HG02759 (cell line): Measurements from ENCODE around the gene NDUFS1.
"Not testable (repeated sequence)": the region's sequence is repeated elsewhere in the genome, so short reads cannot be mapped to it uniquely, and the experiment has no call there.

Source experiments
- ATAC-seq: cut with Tn5 transposase; IDR thresholded peaks from one replicate; pipeline ENCODE4 v1.9.1; 2021; ENCODE audit warnings: mild to moderate bottlenecking, moderate library complexity; ENCODE audit not compliant: unreplicated experiment

Gene NDUFS1

DNA sequence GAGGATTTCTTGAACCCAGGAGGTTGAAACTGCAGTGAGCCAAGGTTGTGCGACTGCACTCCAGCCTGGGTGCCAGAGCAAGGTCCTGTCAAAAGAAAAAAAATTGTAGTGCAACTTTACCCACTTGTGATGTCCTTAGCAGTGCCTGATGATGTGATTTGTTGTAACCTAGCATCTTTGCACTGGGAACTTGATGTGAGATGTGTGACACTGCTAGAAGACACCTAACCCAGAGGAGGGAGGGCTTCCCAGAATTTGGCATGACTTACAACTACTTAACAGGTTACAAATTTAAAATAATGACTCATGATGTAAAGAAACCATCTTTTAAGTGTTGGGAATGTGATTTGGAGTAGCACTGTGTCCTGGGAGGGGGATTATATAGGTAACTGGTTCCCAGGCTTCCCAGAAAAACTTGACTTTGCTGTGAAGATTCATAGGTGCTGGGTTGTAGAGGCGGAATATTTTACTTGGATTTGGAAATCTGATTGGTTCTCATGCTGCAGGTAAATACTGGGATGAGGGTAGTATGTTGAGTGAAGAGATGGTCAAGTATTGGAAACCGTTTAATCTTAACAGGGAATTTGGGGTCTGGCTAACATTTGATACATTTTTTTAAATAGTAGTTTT is 4.1 kb upstream of the NDUFS1 start:
- ATAC-seq, result no peak

DNA sequence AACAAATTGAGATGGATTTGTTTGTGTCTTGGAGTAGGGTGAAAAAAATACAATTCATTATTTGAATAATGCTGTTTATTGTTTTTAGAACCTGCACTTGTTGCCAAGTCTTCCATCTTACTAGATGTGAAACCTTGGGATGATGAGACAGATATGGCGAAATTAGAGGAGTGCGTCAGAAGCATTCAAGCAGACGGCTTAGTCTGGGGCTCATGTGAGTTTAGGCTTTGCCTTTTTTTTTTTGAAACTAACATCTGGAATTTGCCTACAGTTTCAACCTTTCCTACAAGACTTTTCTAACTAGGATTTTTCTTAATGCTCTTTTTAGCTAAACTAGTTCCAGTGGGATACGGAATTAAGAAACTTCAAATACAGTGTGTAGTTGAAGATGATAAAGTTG is 3.2 kb upstream of the NDUFS1 start:
- ATAC-seq, result not testable (repeated sequence)

DNA sequence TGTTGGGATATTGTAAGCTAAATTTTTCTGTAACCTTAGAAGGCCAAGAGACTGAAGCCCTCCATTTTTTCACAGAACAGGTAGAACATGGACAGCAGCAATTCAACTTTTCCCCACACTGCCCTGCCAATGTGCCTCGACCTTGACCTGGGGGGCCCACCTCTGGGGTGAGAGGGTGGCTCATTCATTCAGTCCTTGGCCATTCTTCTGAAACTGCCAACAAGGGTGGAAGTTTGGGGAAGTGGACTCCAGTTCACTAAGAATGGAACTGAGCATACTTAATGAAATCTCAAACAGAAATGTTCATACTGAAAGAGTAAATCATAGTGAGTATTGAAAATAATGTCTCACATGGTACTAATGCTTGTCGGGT is 1.5 kb upstream of the NDUFS1 start:
- no peak for ATAC-seq

DNA sequence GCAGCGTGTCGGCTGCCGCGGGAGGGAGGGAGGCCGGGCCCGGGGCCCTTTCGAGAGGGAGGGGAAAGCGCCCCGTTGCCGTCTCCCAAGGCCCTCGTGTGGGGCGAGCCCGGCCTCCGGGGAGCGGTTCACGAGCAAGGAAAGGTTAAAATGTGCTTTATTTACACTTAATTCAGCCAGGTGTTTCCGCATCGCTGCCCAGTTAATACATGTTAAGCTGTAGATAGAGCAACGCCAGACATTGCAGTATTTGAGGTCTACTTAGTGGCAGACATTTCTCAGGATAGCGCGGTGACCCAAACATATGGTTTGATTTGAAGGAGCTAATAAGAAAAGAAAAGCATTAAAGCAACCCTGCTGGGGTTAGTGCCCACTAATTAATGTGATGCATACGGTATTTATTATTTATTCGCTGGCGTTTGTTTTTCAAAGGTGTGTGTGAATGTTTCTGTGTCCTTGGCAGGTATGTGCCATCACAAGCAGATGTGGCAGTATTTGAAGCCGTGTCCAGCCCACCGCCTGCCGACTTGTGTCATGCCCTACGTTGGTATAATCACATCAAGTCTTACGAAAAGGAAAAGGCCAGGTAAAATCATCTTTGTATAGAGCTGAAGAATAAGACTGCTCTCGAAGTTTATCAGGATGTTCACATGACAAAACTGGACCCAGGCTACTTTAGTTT is 1.0 kb upstream of the NDUFS1 start:
- ATAC-seq, result peak; percentile 57

DNA sequence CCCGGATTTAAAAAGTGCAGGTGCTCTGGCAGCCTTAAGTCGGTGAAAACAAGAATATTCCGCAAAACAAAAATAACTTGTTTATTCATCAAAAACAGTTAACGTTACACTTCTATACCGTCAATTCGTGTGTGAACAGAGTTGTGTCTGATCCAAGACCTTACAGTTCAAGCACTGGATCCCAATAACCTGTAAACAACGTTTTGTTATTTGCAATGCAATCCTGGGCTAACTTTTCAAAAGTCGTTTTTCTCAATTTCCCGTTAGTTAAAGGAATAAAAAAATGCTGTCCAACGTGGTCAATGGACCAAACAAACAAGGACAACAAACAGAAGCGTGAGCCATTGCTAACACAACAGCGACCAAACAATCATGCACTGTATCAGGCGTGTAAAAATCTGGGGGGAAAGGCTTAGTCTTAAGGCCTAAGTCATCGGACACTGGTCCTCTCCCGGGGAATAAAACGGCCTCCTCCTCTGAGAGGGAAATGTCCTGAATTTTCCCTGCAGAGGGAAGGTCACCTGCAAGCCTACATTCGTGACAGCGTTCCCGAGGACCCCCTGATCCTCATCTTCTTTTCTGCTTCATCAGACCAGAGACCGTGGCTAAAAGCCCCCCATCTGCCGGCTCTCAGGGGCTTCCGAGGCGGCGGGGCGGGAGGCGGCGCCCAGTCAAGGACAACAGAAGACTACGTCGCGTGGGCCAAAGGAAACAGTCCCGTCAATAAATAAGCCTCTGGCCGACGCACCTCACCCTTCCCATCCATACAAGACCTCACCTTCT is 490 bp downstream of the NDUFS1 start:
- peak; percentile 18 for ATAC-seq

DNA sequence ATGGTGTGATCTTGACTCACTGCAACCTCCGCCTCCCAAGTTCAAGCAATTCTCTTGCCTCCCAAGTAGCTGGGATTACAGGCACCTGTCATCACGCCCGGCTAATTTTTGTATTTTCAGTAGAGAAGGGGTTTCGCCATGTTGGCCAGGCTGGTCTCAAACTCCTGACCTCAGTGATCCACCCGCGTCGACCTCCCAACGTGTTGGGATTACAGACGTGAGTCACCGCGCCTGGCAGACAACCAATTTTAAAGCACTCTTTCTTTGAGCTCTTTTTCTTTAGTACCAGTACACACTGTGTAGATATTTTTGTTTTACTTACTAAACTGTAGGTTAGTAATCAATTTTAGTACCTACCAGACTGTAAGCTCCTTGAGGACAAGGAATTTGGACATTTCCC is 2.2 kb downstream of the NDUFS1 start:
- not testable (repeated sequence) for ATAC-seq

DNA sequence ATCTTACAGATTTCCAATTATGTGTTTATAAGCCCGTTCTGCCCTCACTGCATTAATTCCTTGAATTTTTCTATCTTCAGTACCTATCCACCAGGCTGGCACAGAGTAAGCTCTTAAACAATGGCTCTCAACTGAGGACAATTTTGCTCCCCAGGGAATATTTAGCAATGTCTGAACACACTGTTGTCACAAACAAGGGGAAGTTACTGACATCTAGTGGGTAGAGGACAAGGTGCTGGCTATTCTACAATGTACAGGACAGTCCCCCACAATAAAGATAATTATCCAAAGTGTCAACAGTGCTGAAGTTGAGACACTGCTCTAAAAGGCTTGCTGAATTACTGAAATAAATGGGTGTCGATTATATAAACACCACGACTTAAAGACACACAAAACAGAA is 5.0 kb downstream of the NDUFS1 start:
- ATAC-seq, result peak; percentile 52

DNA sequence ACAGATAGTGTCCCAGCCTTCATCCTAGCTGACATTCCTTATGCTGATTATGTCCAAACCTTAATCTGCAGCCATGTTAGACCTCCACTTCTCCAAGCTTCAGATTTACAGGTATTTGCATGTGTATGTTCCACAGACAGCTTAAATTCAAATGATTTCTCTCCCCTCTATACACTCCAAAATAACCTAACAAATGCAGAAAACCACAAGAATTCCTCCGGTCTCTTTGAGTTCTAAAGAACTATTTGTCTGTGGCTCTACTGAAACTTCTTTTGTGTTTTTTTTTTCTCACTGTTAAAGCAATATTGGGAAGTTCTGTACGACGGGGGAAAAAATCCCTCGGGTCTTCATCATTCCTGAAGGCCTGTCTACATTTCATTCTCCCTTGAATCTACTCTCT is 8.6 kb downstream of the NDUFS1 start:
- ATAC-seq, result no peak

DNA sequence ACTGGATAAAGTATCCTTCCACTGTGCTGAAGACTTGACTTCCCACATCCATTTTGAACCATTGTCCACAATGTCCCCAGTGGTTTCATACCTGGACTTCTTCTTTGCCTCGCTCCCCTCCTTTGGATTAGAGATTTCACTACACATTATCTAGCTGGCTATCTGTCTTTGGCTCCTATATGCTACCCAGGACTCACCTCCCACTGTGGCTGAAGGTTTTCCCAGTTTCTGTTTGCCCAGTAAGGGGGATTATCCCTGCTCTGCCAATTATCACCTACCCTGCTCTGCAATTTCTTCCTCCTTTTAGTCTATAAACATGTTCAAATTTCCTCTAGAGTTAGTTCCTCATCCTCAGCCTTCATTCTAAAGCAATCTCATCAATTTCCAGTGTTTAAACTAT is 9.1 kb downstream of the NDUFS1 start:
- no peak for ATAC-seq

DNA sequence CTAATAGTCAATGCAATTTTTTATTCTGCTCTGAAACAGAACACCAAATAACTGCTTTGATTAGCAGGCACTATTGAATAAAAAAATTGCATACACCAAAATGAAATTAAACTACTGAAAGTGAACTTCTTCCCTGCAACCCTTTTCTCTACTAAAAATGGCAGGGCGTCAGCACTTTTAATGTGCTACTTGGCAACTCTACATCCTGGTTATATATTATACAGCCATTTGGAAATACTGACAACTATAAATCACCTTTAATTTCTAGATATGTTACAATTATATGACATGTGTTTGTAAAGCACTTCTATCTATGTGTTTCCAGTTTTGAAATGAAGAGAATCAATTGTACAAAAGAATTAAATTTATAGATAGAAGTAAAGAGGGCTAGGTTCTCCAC is 9.9 kb downstream of the NDUFS1 start:
- ATAC-seq, result no peak

DNA sequence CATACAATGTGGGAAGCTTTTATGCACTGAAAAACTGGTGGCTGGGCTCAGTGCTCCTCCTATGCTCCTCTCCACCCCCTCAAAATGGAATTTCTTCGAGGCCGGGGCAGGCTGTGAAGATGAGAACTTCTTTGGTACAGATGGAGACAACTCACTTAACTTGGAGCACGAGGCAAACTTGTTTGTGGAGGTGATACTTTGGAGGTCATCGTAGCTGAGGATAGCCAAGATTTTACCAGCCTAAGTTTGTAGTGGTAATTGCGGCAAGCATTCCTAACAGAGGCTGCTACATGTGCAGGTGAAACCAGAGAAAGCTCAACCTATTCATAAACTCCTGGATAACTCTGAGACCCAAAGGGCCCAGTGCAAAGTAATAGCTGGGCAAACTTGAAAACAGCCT is 13.6 kb downstream of the NDUFS1 start:
- no peak for ATAC-seq

DNA sequence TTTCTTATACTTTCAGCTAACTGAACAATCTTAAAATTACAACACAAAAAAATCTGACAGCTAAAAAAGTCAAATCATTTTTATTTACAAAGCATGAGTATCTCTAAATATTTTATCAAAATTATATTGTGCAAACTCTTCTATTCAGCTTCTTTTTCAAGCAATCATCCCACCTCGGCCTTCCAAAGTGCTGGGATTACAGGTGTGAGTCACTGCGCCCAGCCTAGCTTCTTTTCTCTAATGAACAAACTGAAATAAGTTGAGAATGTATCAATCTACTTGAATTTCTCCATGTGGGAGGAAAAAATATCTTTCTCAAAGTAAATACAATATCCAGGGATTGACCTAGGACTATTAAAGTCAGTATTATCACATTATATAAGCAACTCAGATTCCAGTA is 14.9 kb downstream of the NDUFS1 start:
- no peak for ATAC-seq

DNA sequence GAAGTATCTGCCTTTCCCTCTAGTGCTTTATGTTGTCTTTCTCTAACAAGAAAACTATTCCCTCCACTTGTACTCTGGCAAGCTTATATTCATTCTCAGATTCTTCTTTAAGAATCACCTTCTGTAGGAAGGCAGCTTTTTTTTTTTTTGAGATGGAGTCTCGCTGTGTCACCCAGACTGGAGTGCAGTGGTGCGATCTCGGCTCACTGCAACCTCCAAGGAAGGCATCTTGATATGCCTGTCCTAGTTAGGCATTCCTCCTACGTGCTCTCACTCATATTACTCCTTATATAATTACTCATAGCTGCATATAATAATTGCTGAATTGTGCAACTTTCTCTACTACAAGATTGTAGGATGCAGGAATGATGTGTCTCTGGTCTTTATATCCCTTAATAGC is 15.8 kb downstream of the NDUFS1 start:
- no peak for ATAC-seq

DNA sequence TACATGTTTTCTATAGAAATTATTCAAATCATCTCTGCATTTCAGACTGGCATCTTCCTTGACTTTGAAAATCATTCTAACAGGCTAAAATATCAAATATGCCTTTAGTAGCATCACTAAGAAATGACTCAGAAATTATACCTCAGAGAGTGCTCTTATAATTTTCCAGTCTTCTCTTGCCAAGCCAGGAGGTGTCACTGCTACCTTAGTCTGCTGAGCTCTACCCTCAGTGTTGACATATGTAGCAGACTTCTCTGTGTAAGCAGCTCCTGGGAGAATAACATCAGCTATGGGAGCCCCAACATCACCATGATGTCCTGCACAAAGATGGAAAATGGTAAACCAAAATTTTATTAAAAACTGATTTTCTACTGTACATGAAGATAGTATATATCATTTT is 31.6 kb downstream of the NDUFS1 start:
- no peak for ATAC-seq

DNA sequence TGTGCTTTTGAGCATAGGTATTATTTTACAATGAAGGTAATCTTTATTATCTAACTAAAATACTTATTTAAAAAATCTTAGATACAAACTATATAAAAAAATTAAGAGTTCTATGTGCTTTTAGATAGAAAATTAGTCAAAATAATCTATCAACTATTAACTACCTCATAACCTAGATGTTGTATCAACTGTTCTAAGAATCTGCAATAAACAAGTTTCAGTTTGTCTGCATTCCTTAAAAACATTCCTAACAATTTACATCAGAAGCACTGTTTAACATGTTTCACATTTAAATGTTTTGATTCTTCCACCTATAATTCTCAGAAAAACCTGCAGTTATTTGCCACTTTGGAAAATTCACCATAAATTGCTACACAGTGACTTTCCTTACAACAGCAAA is 33.3 kb downstream of the NDUFS1 start:
- no peak for ATAC-seq

DNA sequence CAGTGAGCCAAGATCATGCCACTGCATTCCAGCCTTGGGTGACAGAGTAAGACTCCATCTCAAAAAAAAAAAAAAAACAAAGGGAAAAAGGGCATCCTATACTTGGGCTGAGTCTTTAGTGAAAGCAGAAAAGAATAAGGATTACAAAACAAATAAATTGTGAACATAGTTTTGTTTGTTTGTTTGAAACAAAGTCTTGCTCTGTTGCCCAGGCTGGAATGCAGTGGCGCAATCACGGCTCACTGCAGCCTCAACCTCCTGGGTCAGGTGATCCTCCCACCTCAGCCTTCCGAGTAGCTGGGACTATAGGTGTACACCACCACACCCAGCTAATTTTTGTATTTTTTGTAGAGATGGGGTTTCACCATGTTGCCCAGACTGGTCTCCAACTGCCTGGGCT is 36.7 kb downstream of the NDUFS1 start:
- ATAC-seq, result not testable (repeated sequence)

DNA sequence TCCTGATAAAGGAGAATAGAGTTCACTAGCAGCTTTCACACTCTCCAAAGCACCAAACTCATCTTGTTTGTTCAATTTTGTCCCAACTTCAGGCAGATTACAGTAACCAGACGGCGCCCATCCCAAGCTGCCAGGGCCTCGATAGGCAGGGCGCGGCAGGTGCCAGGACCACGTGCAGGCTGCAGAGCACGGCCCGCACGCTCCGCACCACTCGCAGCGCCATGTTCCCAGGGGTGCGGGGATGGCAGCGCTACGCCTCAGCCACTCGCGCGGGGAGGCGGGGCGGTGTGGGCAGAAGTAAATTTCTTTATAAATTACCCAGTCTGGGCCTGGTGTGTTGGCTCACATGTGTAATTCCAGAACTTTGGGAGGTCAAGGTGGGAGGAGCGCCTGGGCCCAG is 43.0 kb downstream of the NDUFS1 start:
- no peak for ATAC-seq

DNA sequence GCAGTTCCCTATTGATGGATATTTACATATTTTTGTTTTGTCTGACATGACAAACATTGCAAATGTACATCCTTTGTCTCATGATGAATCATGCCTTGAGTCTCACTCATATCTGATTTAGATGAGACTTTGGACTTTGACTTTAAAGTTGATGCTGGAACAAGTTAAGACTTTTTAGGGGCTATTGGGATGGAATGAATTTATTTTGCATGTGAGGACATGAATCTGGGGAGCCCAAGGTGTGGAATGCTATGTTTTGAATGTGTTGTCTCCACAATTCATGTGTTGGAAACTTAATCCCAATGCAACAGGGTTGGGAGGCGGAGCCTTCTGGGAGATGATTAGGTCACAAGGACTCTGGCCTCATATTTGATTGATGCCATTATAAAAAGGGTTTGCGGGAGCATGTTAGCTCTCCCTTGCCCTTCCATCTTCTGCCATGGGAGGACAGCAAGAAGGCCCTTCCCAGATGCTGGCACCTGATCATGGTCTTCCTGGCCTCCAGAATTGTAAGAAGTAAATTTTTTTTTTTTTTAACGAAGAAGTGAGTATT is 44.1 kb downstream of the NDUFS1 start:
- no peak for ATAC-seq

DNA sequence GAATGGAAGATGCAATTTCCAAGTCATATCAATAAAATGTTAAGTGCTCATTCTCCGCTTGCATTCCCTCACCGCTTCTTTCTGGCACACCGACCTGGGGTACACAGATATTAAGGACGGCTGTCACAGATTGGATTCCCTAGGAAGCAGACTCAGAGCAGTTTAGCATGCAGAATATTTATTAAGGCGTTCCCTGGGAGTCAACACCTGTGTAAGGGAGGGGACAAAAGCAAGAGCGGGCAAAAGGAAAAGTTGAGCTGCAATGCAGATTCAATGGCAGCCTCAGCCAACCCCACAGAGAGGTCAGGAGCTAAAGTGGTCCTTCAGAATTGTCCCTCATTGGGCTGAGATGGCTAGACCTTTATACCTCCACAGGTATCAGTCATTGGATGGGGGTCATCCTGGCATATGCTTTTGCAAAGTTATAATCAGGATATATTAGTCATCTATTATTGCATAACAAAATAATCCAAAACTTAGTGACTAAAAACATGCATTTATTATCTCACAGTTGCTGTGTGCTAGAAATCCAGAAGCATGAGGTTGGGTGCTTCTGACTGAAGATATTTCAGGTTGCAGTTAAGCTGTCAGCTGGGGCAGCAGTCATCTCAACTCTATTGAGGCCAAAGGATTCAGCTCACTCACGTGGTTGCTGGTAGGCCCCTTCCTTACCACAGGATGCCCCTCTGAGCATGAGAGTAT is 46.2 kb downstream of the NDUFS1 start:
- no peak for ATAC-seq

DNA sequence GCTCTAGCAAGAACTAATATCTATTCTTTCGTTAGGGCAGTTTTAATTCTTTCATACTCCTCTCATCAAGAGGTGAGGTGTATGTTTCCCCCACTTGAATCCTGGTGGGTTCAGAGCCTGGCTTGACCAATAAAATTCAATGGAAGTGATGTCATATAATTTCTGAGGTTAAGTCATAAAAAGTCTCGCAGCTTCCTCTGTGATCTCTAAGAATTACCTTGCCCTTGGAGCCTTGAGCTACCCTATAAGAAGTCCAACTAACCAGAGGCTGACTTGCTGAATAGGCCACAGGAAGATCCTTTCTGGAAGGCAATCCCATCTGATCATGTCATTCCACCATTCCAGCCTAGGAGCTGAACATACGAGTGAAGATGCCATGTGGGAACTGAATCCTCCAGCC is 47.1 kb downstream of the NDUFS1 start:
- ATAC-seq, result no peak

DNA sequence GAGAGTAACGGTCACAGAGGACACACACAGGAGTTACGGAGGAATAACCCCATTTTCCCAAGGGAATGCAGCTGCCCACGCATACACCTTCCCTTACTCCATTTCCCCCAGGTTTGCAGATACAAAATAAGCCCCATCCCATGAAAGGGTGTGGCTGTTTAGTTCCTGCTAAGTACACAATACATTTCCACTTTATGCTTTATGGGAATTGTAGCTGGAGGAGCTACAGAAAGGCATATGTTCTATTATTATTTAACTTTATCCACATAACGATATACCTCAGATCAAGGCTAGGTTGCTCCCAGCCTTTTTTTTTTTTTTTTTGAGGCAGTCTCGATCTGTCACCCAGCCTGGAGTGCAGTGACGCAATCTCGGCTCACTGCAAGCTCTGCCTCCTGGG is 50.5 kb downstream of the NDUFS1 start:
- no peak for ATAC-seq
